SK-N-SH (cell line): ENCODE results near the gene ATG9A. TPM values are rescaled to one million over a fixed set of nuclear protein-coding genes. Genes with fewer than 3 reads are reported as not detected.

Source experiments
- CTCF ChIA-PET: fragments of 300-600, 350-600 bp; formaldehyde crosslinking; extraction: SDS; loops from one replicate; lab custom pipeline; 2021; lab: Yijun Ruan, JAX
- POLR2A ChIA-PET: fragments of 350-600 bp; sonication (Branson Sonifier 250); formaldehyde crosslinking; extraction: SDS; loops from one replicate; lab custom pipeline; 2020; ENCODE audit warnings: antibody characterized with exemption, inconsistent platforms; lab: Yijun Ruan, JAX
- DNase-seq: peaks from one replicate; pipeline ENCODE4 v3.0.0; 2012
- H2AFZ ChIP-seq: fragments of 200-600 bp; sonication (generic); 2 replicates; pipeline ENCODE4 v1.8.1; 2016; ENCODE audit warnings: antibody characterized with exemption, mild to moderate bottlenecking, low read depth
- H3F3A ChIP-seq: fragments of 200-600 bp; sonication (generic); replicated peaks from 2 replicates; pipeline ENCODE3; 2016; ENCODE audit warnings: antibody characterized with exemption, mild to moderate bottlenecking; ENCODE audit not compliant: insufficient read depth
- H3K27ac ChIP-seq, 2 experiments: fragments of 200-500 bp in 1 of 2; fragments of 200-600 bp in 1 of 2; sonication (Bioruptor generic) in 1 of 2; sonication (generic), shearing (Covaris generic) in 1 of 2; 2 replicates each; pipeline versions ENCODE4 v1.5.1 to v1.6.1; 2014 to 2016; ENCODE audit warnings: low read depth in 2 of 2, inconsistent platforms in 1 of 2, low read length in 1 of 2, mild to moderate bottlenecking in 1 of 2, mixed read lengths in 1 of 2
- H3K27me3 ChIP-seq: fragments of 200-600 bp; sonication (generic), shearing (Covaris generic); 2 replicates; pipeline ENCODE4 v1.6.1; 2016; ENCODE audit warnings: mixed run types; ENCODE audit not compliant: insufficient read depth
- H3K36me3 ChIP-seq, 2 experiments: fragments of 200-500 bp in 1 of 2; fragments of 200-600 bp in 1 of 2; sonication (Bioruptor generic) in 1 of 2; sonication (generic) in 1 of 2; replicated peaks in 1 of 2; 2 replicates each; pipeline versions ENCODE3 to v1.5.1; 2014 to 2016; ENCODE audit warnings: low read length in 1 of 2, mild to moderate bottlenecking in 1 of 2; ENCODE audit not compliant: insufficient read depth in 2 of 2, control insufficient read depth in 1 of 2
- H3K4me1 ChIP-seq, 2 experiments: fragments of 200-500 bp in 1 of 2; fragments of 200-600 bp in 1 of 2; sonication (Bioruptor generic) in 1 of 2; sonication (generic), shearing (Covaris generic) in 1 of 2; 2 replicates each; pipeline versions ENCODE4 v1.5.1 to v1.6.1; 2014 to 2016; ENCODE audit warnings: low read depth in 1 of 2, low read length in 1 of 2, mixed run types in 1 of 2; ENCODE audit not compliant: insufficient read depth in 2 of 2, control insufficient read depth in 1 of 2
- H3K4me2 ChIP-seq: fragments of 200-600 bp; sonication (generic), shearing (Covaris generic); 2 replicates; pipeline ENCODE4 v1.6.1; 2017; ENCODE audit warnings: mixed run types
- H3K4me3 ChIP-seq, 2 experiments: fragments of 200-500 bp in 1 of 2; fragments of 200-600 bp in 1 of 2; sonication (Bioruptor generic) in 1 of 2; sonication (generic), shearing (Covaris generic) in 1 of 2; 2 replicates each; pipeline versions ENCODE4 v1.5.1 to v1.8.1; 2014 to 2016; ENCODE audit warnings: low read depth in 2 of 2, inconsistent platforms in 1 of 2, low read length in 1 of 2, mild to moderate bottlenecking in 1 of 2, mixed read lengths in 1 of 2, moderate library complexity in 1 of 2
- H3K79me2 ChIP-seq: fragments of 200-600 bp; sonication (generic); 2 replicates; pipeline ENCODE4 v1.8.1; 2017; ENCODE audit warnings: mild to moderate bottlenecking; ENCODE audit not compliant: insufficient read depth
- H3K9ac ChIP-seq: fragments of 200-600 bp; sonication (generic); 2 replicates; pipeline ENCODE4 v1.6.1; 2017; ENCODE audit warnings: mixed run types
- H3K9me2 ChIP-seq: fragments of 200-600 bp; sonication (generic); 2 replicates; pipeline ENCODE4 v1.6.1; 2017; ENCODE audit warnings: mixed run types
- H3K9me3 ChIP-seq: fragments of 200-600 bp; sonication (generic); 2 replicates; pipeline ENCODE4 v1.6.1; 2017; ENCODE audit warnings: mixed run types, mild to moderate bottlenecking, moderate library complexity
- H4K20me1 ChIP-seq: fragments of 200-600 bp; sonication (generic); 2 replicates; pipeline ENCODE4 v1.6.1; 2017; ENCODE audit warnings: mild to moderate bottlenecking, mixed run types; ENCODE audit not compliant: insufficient read depth
- MEF2A ChIP-seq: IDR thresholded peaks from 2 replicates; pipeline ENCODE4 v1.4.0; 2012; ENCODE audit warnings: low read depth, borderline replicate concordance
- MXI1 ChIP-seq: IDR thresholded peaks from 2 replicates; pipeline ENCODE4 v1.6.1; 2012; ENCODE audit warnings: mild to moderate bottlenecking, low read depth, low read length, improper control_type of control experiment
- POLR2AphosphoS5 ChIP-seq: IDR thresholded peaks from 2 replicates; pipeline ENCODE4 v1.6.1; 2012; ENCODE audit warnings: low read depth, low read length
- RFX5 ChIP-seq: IDR thresholded peaks from 2 replicates; pipeline ENCODE4 v1.6.1; 2012; ENCODE audit warnings: mild to moderate bottlenecking, improper control_type of control experiment, low read length
- RXRA ChIP-seq: IDR thresholded peaks from 2 replicates; pipeline ENCODE4 v1.4.0; 2012; ENCODE audit warnings: low read depth, mild to moderate bottlenecking, borderline replicate concordance
- WGBS: methylation state at CpG from one replicate; pipeline ENCODE4 v1.1.6; 2017; ENCODE audit warnings: low lambda C conversion rate; 5-methylcytosine and 5-hydroxymethylcytosine counted together
- polyA plus RNA-seq, 3 experiments: library from polyadenylated mRNA; depleted of rRNA; stranded (reverse); fragments of >200 nt; gene quantifications; 2 replicates each; pipeline ENCODE4 v1.2.3, GENCODE V29; 2012
- TF ChIP-seq, protein P1 (sequence below): IDR thresholded peaks from 2 replicates; pipeline ENCODE4 v1.6.1; 2012; ENCODE audit warnings: mild to moderate bottlenecking, low read depth, low read length, moderate library complexity

Gene ATG9A
- polyA plus RNA-seq, 1 of the 3 experiments (the other 2 are of a cell fraction) = 29.6 TPM

DNA sequence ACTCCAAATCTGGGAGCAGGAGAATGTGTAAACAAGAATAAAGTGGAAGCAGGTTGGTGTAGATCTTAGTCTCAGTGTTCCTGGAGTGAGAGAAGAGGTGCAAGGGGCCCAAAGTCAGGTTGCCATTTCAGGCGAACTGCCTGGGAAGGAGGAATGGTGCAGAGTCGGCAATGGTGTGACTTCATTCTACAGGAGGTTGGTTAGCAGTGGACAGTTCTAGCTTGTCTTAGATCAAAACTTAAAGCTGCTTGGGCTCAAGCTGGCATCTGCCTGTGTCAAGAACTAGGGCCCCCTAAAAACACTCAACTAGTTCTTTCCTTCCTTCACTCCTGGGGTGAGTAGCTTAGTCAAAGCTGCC is 19.4 kb upstream of the ATG9A start:
- peaks cover 19 to 36% of the 10 kb centered on the region in 2 experiments for H3K4me1 ChIP-seq
- peaks cover 6 to 16% of the 10 kb centered on the region in 2 experiments for H3K36me3 ChIP-seq
- ChIA-PET POLR2A (interaction anchor here (1.3 kb wide), 1 partner anchor 579 kb away, joined by 3 read pairs; no protein-coding TSS in a partner anchor), CTCF (interaction anchor here (0.9 to 3.5 kb wide), 7 partner anchors 18 to 129 kb away, joined by 3 to 19 read pairs (median 5); no protein-coding TSS in a partner anchor)
- no peak overlapping the region; the same call in 1 of the 2 replicates for H3K9ac ChIP-seq
- H2AFZ ChIP-seq = no peak overlapping the region
- H3K27ac ChIP-seq = peak overlapping the region in 1 of 2 experiments; percentile 56; a peak in 1 of 4 replicates
- no peaks in the 10 kb centered on the region for H3K9me2 ChIP-seq
- DNase-seq = no peak
- H3K27me3 ChIP-seq = 0 out of 2 replicates have a peak, but pooled peaks cover 7% of the 10 kb centered on the region
- peak overlapping the region; percentile 34; the same call in 1 of the 2 replicates for H3K4me2 ChIP-seq
- WGBS = 61% methylated on average over 2 of the region's 2 CpGs
- H4K20me1 ChIP-seq = no peaks in the 10 kb centered on the region
- peaks cover 19% of the 10 kb centered on the region for H3F3A ChIP-seq
- peaks cover 20% of the 10 kb centered on the region for H3K79me2 ChIP-seq
- no peak overlapping the region for H3K4me3 ChIP-seq
- no peaks in the 10 kb centered on the region for H3K9me3 ChIP-seq
- TF ChIP-seq MEF2A (no peak), RXRA (no peak), RFX5 (no peak)

GRCh38 chr2:219247678-219248642 is 18.5 kb upstream of the ATG9A start:
- no peak overlapping the region for H3K27ac ChIP-seq
- no peak overlapping the region for H2AFZ ChIP-seq
- peaks cover 19% of the 10 kb centered on the region for H3F3A ChIP-seq
- WGBS = 92% methylated on average over 13 of the region's 17 CpGs
- H3K4me1 ChIP-seq = peaks cover 19 to 28% of the 10 kb centered on the region in 2 experiments
- 0 out of 2 replicates have a peak, but pooled peaks cover 3% of the 10 kb centered on the region for H3K27me3 ChIP-seq
- peaks cover 20% of the 10 kb centered on the region for H3K79me2 ChIP-seq
- peaks cover 6 to 16% of the 10 kb centered on the region in 2 experiments for H3K36me3 ChIP-seq
- no peaks in the 10 kb centered on the region for H3K9me2 ChIP-seq
- TF ChIP-seq, protein P1, sequence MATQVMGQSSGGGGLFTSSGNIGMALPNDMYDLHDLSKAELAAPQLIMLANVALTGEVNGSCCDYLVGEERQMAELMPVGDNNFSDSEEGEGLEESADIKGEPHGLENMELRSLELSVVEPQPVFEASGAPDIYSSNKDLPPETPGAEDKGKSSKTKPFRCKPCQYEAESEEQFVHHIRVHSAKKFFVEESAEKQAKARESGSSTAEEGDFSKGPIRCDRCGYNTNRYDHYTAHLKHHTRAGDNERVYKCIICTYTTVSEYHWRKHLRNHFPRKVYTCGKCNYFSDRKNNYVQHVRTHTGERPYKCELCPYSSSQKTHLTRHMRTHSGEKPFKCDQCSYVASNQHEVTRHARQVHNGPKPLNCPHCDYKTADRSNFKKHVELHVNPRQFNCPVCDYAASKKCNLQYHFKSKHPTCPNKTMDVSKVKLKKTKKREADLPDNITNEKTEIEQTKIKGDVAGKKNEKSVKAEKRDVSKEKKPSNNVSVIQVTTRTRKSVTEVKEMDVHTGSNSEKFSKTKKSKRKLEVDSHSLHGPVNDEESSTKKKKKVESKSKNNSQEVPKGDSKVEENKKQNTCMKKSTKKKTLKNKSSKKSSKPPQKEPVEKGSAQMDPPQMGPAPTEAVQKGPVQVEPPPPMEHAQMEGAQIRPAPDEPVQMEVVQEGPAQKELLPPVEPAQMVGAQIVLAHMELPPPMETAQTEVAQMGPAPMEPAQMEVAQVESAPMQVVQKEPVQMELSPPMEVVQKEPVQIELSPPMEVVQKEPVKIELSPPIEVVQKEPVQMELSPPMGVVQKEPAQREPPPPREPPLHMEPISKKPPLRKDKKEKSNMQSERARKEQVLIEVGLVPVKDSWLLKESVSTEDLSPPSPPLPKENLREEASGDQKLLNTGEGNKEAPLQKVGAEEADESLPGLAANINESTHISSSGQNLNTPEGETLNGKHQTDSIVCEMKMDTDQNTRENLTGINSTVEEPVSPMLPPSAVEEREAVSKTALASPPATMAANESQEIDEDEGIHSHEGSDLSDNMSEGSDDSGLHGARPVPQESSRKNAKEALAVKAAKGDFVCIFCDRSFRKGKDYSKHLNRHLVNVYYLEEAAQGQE = no peak
- TF ChIP-seq POLR2AphosphoS5 = no peak
- no peak for TF ChIP-seq MXI1
- TF ChIP-seq, all 33 proteins: peak for 0
- CTCF ChIA-PET = interaction anchor here (1.1 to 3.5 kb wide), 7 partner anchors 17 to 77 kb away, joined by 3 to 19 read pairs (median 5); no protein-coding TSS in a partner anchor
- H3K9me3 ChIP-seq = no peaks in the 10 kb centered on the region
- POLR2A ChIA-PET = interaction anchor here (1.3 kb wide), 1 partner anchor 579 kb away, joined by 3 read pairs; no protein-coding TSS in a partner anchor
- no peak overlapping the region for H3K9ac ChIP-seq
- DNase-seq = no peak
- no peak overlapping the region for H3K4me3 ChIP-seq
- no peak overlapping the region; the same call in 1 of the 2 replicates for H3K4me2 ChIP-seq
- no peaks in the 10 kb centered on the region for H4K20me1 ChIP-seq
